NB4 (cell line): ENCODE data around the gene SOS2.

Source experiments
- DNase-seq: peaks from one replicate; pipeline ENCODE4 v3.0.0; 2010; ENCODE audit warnings: low read depth
- H3K4me3 ChIP-seq: one replicate; pipeline ENCODE4 v1.5.1; 2011; ENCODE audit warnings: mild to moderate bottlenecking, low read depth, low read length, moderate library complexity
- MAX ChIP-seq: IDR thresholded peaks from 2 replicates; pipeline ENCODE4 v1.6.1; 2011; ENCODE audit warnings: low read depth, low read length
- MYC ChIP-seq: IDR thresholded peaks from 2 replicates; pipeline ENCODE4 v1.6.1; 2011; ENCODE audit warnings: low read depth, low read length
- POLR2A ChIP-seq: IDR thresholded peaks from 2 replicates; pipeline ENCODE4 v1.6.1; 2011; ENCODE audit warnings: mild to moderate bottlenecking; ENCODE audit not compliant: insufficient read length; ENCODE audit errors: extremely low read depth
- TF ChIP-seq, protein P1 (sequence below): IDR thresholded peaks from one replicate; pipeline ENCODE4 v1.5.1; 2012; ENCODE audit warnings: low read depth, low read length

The SOS2 gene

GRCh38 chr14:50091240-50091913 is 140.0 kb downstream of the SOS2 start:
- no peak overlapping the region for H3K4me3 ChIP-seq
- TF ChIP-seq MAX (no peak), MYC (no peak), POLR2A (no peak)
- TF ChIP-seq, protein P1, sequence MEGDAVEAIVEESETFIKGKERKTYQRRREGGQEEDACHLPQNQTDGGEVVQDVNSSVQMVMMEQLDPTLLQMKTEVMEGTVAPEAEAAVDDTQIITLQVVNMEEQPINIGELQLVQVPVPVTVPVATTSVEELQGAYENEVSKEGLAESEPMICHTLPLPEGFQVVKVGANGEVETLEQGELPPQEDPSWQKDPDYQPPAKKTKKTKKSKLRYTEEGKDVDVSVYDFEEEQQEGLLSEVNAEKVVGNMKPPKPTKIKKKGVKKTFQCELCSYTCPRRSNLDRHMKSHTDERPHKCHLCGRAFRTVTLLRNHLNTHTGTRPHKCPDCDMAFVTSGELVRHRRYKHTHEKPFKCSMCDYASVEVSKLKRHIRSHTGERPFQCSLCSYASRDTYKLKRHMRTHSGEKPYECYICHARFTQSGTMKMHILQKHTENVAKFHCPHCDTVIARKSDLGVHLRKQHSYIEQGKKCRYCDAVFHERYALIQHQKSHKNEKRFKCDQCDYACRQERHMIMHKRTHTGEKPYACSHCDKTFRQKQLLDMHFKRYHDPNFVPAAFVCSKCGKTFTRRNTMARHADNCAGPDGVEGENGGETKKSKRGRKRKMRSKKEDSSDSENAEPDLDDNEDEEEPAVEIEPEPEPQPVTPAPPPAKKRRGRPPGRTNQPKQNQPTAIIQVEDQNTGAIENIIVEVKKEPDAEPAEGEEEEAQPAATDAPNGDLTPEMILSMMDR, result no peak
- DNase-seq, result no peak

- no peak for TF ChIP-seq MYC
- no peak for TF ChIP-seq MAX
- no peak for TF ChIP-seq POLR2A
- TF ChIP-seq, protein P1, result no peak
- no peak for DNase-seq
- H3K4me3 ChIP-seq, result no peak overlapping the region
These were observed 142.2 kb downstream of the SOS2 start for GRCh38 chr14:50089208-50089607.

- no peak for TF ChIP-seq POLR2A
- TF ChIP-seq, protein P1, result no peak
- TF ChIP-seq MAX, result no peak
- no peak for TF ChIP-seq MYC
- H3K4me3 ChIP-seq, result no peak overlapping the region
- no peak for DNase-seq
These were observed 142.6 kb downstream of the SOS2 start for GRCh38 chr14:50088731-50089130.

DNA sequence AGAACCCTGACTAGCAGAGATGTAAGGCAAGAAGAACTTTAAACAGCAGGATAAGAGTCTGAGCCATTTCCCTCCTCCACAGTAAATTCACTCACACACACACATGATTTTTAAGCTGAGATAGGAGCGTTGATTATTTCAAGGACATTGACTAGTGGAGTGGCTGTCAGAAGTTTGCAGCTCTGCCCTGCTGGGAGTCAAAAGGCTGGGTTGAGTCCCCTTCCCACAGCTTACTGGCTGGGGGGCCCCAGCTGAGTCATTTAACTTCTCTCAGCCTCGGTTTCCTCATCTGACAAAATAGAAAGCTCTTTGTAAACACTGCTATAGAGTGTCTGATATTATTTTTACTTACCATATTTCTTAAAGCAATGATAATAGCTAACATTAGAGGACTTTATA is 143.3 kb downstream of the SOS2 start:
- no peak overlapping the region for H3K4me3 ChIP-seq
- DNase-seq, result no peak
- no peak for TF ChIP-seq MYC
- TF ChIP-seq POLR2A, result no peak
- TF ChIP-seq, protein P1, result no peak
- no peak for TF ChIP-seq MAX

DNA sequence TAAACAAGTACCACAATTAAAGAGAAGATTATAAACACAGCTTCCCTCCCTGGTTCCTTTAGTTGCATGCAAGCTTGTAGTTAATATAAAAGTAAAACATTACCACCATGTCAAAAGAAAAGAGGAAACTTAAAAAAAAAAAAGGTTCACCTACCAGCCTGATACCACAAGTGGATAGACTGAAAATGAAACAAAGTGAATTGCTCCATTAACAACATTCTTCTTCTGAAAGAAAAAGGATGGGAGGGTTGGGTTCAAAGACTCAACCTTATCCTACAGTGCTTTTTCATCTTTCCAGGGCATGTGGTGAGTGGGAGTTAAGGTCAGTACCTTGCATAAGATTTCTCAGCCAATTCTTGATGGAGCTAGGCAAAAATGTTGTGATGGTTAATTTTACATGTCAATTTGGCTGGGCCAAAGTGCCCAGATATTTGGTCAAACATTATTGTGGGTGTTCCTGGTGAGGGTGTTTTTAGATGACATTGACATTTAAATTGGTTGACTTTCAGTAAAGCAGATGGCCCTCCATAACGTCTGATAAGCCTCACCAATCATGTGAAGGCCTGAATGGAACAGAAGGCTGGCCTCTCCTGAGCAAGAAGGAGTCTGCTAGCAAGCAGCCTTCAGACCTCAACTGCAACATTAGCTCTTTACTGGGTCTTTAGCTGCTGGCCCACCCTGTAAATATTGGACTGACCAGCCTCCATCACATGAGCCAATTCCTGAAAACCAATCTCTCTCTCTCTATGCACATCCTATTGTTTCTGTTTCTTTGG is 143.8 kb downstream of the SOS2 start:
- TF ChIP-seq POLR2A (no peak), MAX (no peak), MYC (no peak)
- TF ChIP-seq, protein P1, result no peak
- H3K4me3 ChIP-seq, result no peak overlapping the region
- no peak for DNase-seq
